ENCODE measurements around the gene SUMO3. TPM values are rescaled to one million over a fixed set of nuclear protein-coding genes. Genes with fewer than 3 reads are reported as not detected.

Gene SUMO3
- total and polyA plus RNA-seq, 2 donors (not counting 3 experiments of a cell fraction or from before 2014, with no cell fraction given): 102 to 123 TPM

- Histone ChIP-seq H3K4me2 (ENCODE audit: insufficient read depth, low read length) (no peak overlapping the region), H3K4me1 (ENCODE audit: control insufficient read depth, extremely low read depth, insufficient read depth, low read length) (peaks cover 4% of the 10 kb centered on the region), H3K27ac (ENCODE audit: insufficient read depth, low read depth, low read length) (no peak overlapping the region), H3K9ac (replicated peaks; ENCODE audit: extremely low read depth, insufficient read depth, low read length) (no peak overlapping the region), H3K9me1 (replicated peaks; ENCODE audit: control insufficient read depth, extremely low read depth, insufficient read depth, low read length) (no peaks in the 10 kb centered on the region), H4K20me1 (replicated peaks; ENCODE audit: control insufficient read depth, extremely low read depth, insufficient read depth, low read length) (no peaks in the 10 kb centered on the region), H3K27me3 (ENCODE audit: control insufficient read depth in 2 of 2, insufficient read depth in 2 of 2, low read length in 2 of 2) (no peaks in the 10 kb centered on the region), H3K79me2 (ENCODE audit: control insufficient read depth, insufficient read depth, low read length) (peaks cover 61% of the 10 kb centered on the region), H3K4me3 (replicated peaks in 1 of 3; ENCODE audit: insufficient read depth in 1 of 3, low read depth in 1 of 3, low read length in 3 of 3) (no peak overlapping the region), H2AFZ (ENCODE audit: low read depth, low read length) (no peak overlapping the region), H3K36me3 (ENCODE audit: control insufficient read depth in 2 of 2, extremely low read depth in 1 of 2, insufficient read depth in 2 of 2, low read length in 2 of 2) (peaks cover 2 to 7% of the 10 kb centered on the region in 2 experiments), H3K9me3 (replicated peaks; ENCODE audit: control insufficient read depth, insufficient read depth, low read length) (no peaks in the 10 kb centered on the region)
- TSS peak; percentile 35 for BruUV-seq (replicated peaks)
- ChIA-PET CTCF (interaction anchor here (0.6 to 1.0 kb wide), 2 partner anchors 116 to 117 kb away, joined by 3 read pairs; no protein-coding TSS in a partner anchor), POLR2A (no interaction called here)
- dilution Hi-C loops (cut with MboI; ENCODE audit: extremely low pct_ligation_motif_present, low sequenced_read_pairs): no loop called here
- TF ChIP-seq, protein P1, sequence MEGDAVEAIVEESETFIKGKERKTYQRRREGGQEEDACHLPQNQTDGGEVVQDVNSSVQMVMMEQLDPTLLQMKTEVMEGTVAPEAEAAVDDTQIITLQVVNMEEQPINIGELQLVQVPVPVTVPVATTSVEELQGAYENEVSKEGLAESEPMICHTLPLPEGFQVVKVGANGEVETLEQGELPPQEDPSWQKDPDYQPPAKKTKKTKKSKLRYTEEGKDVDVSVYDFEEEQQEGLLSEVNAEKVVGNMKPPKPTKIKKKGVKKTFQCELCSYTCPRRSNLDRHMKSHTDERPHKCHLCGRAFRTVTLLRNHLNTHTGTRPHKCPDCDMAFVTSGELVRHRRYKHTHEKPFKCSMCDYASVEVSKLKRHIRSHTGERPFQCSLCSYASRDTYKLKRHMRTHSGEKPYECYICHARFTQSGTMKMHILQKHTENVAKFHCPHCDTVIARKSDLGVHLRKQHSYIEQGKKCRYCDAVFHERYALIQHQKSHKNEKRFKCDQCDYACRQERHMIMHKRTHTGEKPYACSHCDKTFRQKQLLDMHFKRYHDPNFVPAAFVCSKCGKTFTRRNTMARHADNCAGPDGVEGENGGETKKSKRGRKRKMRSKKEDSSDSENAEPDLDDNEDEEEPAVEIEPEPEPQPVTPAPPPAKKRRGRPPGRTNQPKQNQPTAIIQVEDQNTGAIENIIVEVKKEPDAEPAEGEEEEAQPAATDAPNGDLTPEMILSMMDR (IDR thresholded peaks at IDR 0.05; ENCODE audit: extremely low read depth in 1 of 2, insufficient read depth in 1 of 2, low read depth in 1 of 2, low read length in 2 of 2): no peak
- no peak for TF ChIP-seq EZH2 (IDR thresholded peaks at IDR 0.05; ENCODE audit: borderline replicate concordance, low read depth, low read length, severe bottlenecking)
- TF ChIP-seq, protein P2, sequence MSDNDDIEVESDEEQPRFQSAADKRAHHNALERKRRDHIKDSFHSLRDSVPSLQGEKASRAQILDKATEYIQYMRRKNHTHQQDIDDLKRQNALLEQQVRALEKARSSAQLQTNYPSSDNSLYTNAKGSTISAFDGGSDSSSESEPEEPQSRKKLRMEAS (IDR thresholded peaks at IDR 0.05; ENCODE audit: insufficient read depth, insufficient read length): no peak
- intact Hi-C loops (cut with micrococcal nuclease): no loop called here
- DNase-seq (ENCODE audit: low read depth, low spot score) (no peak), FAIRE-seq (no peak)
Observed at GRCh38 chr21:44815852-44816628, 1.8 kb downstream of the SUMO3 start.

DNA sequence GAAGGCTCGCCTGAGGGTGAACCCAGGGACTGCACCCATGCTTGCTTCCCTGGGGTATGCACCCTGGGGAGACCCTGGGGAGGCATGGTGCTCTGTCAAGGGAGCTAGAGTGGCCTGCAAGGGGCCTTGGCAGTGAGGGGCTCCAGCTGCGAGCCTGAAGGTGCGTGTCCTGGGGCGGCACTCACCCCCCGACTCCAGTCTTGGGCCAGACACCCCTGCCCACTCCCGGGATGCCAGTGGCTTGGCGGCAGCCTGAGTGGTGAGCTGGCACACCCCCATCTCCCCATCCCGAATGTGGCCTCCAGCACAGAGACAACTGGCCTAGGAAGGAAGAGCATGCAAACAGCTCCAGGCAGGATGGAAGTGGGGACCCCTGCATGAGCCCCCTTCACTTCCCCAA, 2.6 kb downstream of the SUMO3 start:
- POLR2A ChIA-PET: no interaction called here
- FAIRE-seq: no peak
- H3K27me3 ChIP-seq (ENCODE audit: control insufficient read depth in 2 of 2, insufficient read depth in 2 of 2, low read length in 2 of 2): no peaks in the 10 kb centered on the region
- no peak for DNase-seq (ENCODE audit: low read depth, low spot score)
- peaks cover 68% of the 10 kb centered on the region for H3K79me2 ChIP-seq (ENCODE audit: control insufficient read depth, insufficient read depth, low read length)
- no peak overlapping the region for H3K4me2 ChIP-seq (ENCODE audit: insufficient read depth, low read length)
- H3K4me1 ChIP-seq (ENCODE audit: control insufficient read depth, extremely low read depth, insufficient read depth, low read length): peaks cover 4% of the 10 kb centered on the region
- BruUV-seq (replicated peaks): no TSS peak
- H3K9me3 ChIP-seq (replicated peaks; ENCODE audit: control insufficient read depth, insufficient read depth, low read length): no peaks in the 10 kb centered on the region
- H3K4me3 ChIP-seq (replicated peaks in 1 of 3; ENCODE audit: insufficient read depth in 1 of 3, low read depth in 1 of 3, low read length in 3 of 3): no peak overlapping the region
- no peak overlapping the region for H2AFZ ChIP-seq (ENCODE audit: low read depth, low read length)
- peaks cover 2 to 13% of the 10 kb centered on the region in 2 experiments for H3K36me3 ChIP-seq (ENCODE audit: control insufficient read depth in 2 of 2, extremely low read depth in 1 of 2, insufficient read depth in 2 of 2, low read length in 2 of 2)
- dilution Hi-C loops (cut with MboI; ENCODE audit: extremely low pct_ligation_motif_present, low sequenced_read_pairs): no loop called here
- CTCF ChIA-PET: interaction anchor here (0.6 to 1.3 kb wide), 3 partner anchors 117 to 118 kb away, joined by 3 to 4 read pairs (median 3); no protein-coding TSS in a partner anchor
- H3K9ac ChIP-seq (replicated peaks; ENCODE audit: extremely low read depth, insufficient read depth, low read length): no peak overlapping the region
- H3K9me1 ChIP-seq (replicated peaks; ENCODE audit: control insufficient read depth, extremely low read depth, insufficient read depth, low read length): no peaks in the 10 kb centered on the region
- TF ChIP-seq, protein P1 (IDR thresholded peaks at IDR 0.05; ENCODE audit: extremely low read depth in 1 of 2, insufficient read depth in 1 of 2, low read depth in 1 of 2, low read length in 2 of 2): no peak
- TF ChIP-seq, protein P2 (IDR thresholded peaks at IDR 0.05; ENCODE audit: insufficient read depth, insufficient read length): no peak
- TF ChIP-seq MYC (IDR thresholded peaks at IDR 0.05; ENCODE audit: low read depth, low read length): no peak
- TF ChIP-seq GATA2 (IDR thresholded peaks at IDR 0.05; ENCODE audit: insufficient read depth, insufficient read length, low read depth, low read length): no peak
- no peak for TF ChIP-seq POLR2AphosphoS5 (IDR thresholded peaks at IDR 0.05; ENCODE audit: insufficient read depth, low read depth, low read length)
- TF ChIP-seq POLR2A (IDR thresholded peaks at IDR 0.05; ENCODE audit: low read depth, low read length): no peak
- TF ChIP-seq JUN (IDR thresholded peaks at IDR 0.05; ENCODE audit: borderline replicate concordance, insufficient read depth, insufficient read length, low read depth): no peak
- no peak for TF ChIP-seq EZH2 (IDR thresholded peaks at IDR 0.05; ENCODE audit: borderline replicate concordance, low read depth, low read length, severe bottlenecking)
- TF ChIP-seq FOS (IDR thresholded peaks at IDR 0.05; ENCODE audit: borderline replicate concordance, insufficient read depth, low read length): no peak
- no peak overlapping the region for H3K27ac ChIP-seq (ENCODE audit: insufficient read depth, low read depth, low read length)
- intact Hi-C loops (cut with micrococcal nuclease): no loop called here
- no peaks in the 10 kb centered on the region for H4K20me1 ChIP-seq (replicated peaks; ENCODE audit: control insufficient read depth, extremely low read depth, insufficient read depth, low read length)

Data from endothelial cell of umbilical vein (primary cell).